GM10248 (cell line): ENCODE measurements around the gene PYDC1.
A peak's percentile ranks its signal among the peaks of the same experiment; 100 is the strongest.

ENCODE experiments used
- CTCF ChIA-PET: fragments of 300-600 bp; sonication (Branson Sonifier 250); formaldehyde crosslinking; extraction: SDS; loops from one replicate; lab custom pipeline; 2021; ENCODE audit warnings: antibody characterized with exemption; lab: Yijun Ruan, JAX
- POLR2A ChIA-PET: fragments of 350-650 bp; sonication (Branson Sonifier 250); formaldehyde crosslinking; extraction: SDS; loops from one replicate; lab custom pipeline; 2020; ENCODE audit warnings: antibody characterized with exemption; lab: Yijun Ruan, JAX
- DNase-seq: peaks from one replicate; pipeline ENCODE4 v3.0.0; 2012; ENCODE audit errors: extremely low spot score
- TF ChIP-seq, protein P1 (sequence below): IDR thresholded peaks from 2 replicates; pipeline ENCODE4 v1.5.1; 2012; ENCODE audit warnings: mild to moderate bottlenecking, low read depth; ENCODE audit errors: extremely low read depth, missing control alignments, control extremely low read depth

PYDC1 gene

DNA sequence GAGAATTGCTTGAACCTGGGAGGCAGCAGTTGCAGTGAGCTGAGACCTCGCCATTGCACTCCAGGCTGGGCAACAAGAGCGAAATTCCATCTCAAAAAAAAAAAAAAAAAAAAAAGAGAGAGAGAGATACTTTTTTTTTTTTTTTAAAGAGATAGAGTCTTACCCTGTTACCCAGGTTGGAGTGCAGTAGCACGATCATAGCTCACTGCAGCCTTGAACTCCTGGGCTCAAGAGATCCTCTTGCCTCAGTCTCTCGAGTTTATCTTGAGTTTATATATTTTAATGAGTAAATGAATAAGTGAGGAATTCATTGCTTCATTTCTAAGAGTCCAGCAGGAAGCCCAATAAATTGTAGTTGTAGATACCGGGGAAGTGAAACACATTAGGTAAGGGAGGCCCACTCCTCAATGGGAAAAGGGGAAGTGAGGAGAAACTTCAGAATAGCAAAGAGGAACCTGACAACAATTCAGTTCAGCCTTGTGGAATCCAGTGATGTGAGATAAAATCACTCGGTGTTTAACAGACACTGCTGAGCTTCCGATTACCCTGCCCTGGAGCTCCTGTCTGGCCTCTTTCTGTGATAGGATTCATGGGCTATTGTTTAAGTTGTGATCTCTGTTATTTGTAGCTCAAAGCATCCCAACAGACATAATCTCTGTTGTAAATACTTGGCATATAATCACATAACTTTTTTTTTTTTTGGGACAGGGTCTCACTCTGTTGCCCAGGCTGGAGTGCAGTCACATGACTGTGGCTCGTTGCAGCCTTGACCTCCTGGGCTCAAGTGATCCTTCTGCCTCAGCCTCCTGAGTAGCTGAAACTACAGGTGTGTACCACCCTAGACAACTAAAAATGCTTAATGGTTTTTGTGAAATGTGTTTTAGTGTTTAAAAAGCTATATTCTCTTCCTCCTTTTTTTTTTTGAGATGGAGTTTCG, 27.1 kb upstream of the PYDC1 start:
- DNase-seq, result peak; percentile 59
- TF ChIP-seq, protein P1, sequence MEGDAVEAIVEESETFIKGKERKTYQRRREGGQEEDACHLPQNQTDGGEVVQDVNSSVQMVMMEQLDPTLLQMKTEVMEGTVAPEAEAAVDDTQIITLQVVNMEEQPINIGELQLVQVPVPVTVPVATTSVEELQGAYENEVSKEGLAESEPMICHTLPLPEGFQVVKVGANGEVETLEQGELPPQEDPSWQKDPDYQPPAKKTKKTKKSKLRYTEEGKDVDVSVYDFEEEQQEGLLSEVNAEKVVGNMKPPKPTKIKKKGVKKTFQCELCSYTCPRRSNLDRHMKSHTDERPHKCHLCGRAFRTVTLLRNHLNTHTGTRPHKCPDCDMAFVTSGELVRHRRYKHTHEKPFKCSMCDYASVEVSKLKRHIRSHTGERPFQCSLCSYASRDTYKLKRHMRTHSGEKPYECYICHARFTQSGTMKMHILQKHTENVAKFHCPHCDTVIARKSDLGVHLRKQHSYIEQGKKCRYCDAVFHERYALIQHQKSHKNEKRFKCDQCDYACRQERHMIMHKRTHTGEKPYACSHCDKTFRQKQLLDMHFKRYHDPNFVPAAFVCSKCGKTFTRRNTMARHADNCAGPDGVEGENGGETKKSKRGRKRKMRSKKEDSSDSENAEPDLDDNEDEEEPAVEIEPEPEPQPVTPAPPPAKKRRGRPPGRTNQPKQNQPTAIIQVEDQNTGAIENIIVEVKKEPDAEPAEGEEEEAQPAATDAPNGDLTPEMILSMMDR, result no peak
- ChIA-PET POLR2A (no interaction called here), CTCF (interaction anchor here (0.9 to 1.4 kb wide), 4 partner anchors 15 to 290 kb away, joined by 3 to 6 read pairs (median 4); no protein-coding TSS in a partner anchor)

DNA sequence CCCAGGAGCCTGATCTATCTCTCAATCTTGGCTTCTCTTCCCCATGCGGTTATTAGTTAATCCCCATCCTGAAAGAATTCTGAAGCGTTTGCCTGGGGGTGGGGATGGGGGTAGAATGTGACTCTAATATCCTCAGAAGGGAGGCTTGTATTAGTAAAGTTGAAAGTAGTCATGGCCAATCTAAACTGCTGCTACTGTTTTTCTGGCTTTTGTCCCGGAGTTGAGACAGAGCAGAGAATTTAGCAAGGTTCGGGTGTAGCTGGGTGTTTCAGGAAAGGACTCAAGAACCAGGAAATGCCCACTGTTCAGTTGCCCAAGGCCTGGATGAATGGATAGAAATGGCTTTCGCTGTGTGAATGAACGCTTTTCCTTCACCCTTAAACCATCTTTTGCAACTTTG, 25.3 kb upstream of the PYDC1 start:
- CTCF ChIA-PET, result no interaction called here
- POLR2A ChIA-PET, result no interaction called here
- DNase-seq, result no peak
- TF ChIP-seq, protein P1, result no peak

GRCh38 chr16:31238041-31238440, 21.1 kb upstream of the PYDC1 start:
- POLR2A ChIA-PET, result no interaction called here
- TF ChIP-seq, protein P1, result no peak
- CTCF ChIA-PET, result no interaction called here
- no peak for DNase-seq

- DNase-seq, result peak; percentile 15
- TF ChIP-seq, protein P1, result no peak
- CTCF ChIA-PET, result no interaction called here
- POLR2A ChIA-PET, result interaction anchor here (0.6 kb wide), 1 partner anchor 214 kb away, joined by 4 read pairs; no protein-coding TSS in a partner anchor
These were observed 12.6 kb upstream of the PYDC1 start for GRCh38 chr16:31229501-31229900.

- TF ChIP-seq, protein P1, result no peak
- CTCF ChIA-PET, result interaction anchor here (1.2 to 1.5 kb wide), 2 partner anchors 12 to 19 kb away, joined by 3 read pairs; no protein-coding TSS in a partner anchor
- POLR2A ChIA-PET, result no interaction called here
- DNase-seq, result no peak
These were observed 11.3 kb upstream of the PYDC1 start for GRCh38 chr16:31228206-31228605.

- peak; percentile 10 for DNase-seq
- CTCF ChIA-PET, result no interaction called here
- TF ChIP-seq, protein P1, result no peak
- POLR2A ChIA-PET, result no interaction called here
These were observed 8.3 kb upstream of the PYDC1 start for GRCh38 chr16:31225193-31225592.
